Liver (tissue), 9 donors: ENCODE results near the gene OGG1. TPM values are rescaled to one million over a fixed set of nuclear protein-coding genes. Genes with fewer than 3 reads are reported as not detected.

Source experiments
- DNase-seq: peaks from one replicate; pipeline ENCODE4 v3.0.0-alpha.2; 2017; ENCODE audit warnings: low spot score
- H3K27ac ChIP-seq, 2 donors: one replicate each; pipeline ENCODE4 v1.7.0; 2013; ENCODE audit warnings: inconsistent platforms in 2 of 2, low read length in 2 of 2, control low read depth in 1 of 2, low read depth in 1 of 2, mild to moderate bottlenecking in 1 of 2
- H3K27me3 ChIP-seq, 4 donors: one replicate each; pipeline versions ENCODE4 v1.6.1 to v1.7.0; 2013; ENCODE audit warnings: low read length in 3 of 4, inconsistent platforms in 1 of 4, mild to moderate bottlenecking in 1 of 4, moderate library complexity in 1 of 4; ENCODE audit not compliant: control insufficient read depth in 4 of 4, insufficient read depth in 4 of 4
- H3K36me3 ChIP-seq, 4 donors: one replicate each; pipeline versions ENCODE4 v1.6.1 to v1.7.0; 2013; ENCODE audit warnings: low read length in 3 of 4, mild to moderate bottlenecking in 3 of 4, low read depth in 1 of 4, moderate library complexity in 1 of 4; ENCODE audit not compliant: control insufficient read depth in 4 of 4, insufficient read depth in 3 of 4
- H3K4me1 ChIP-seq, 4 donors: one replicate each; pipeline versions ENCODE4 v1.6.1 to v1.7.0; 2013; ENCODE audit warnings: low read length in 3 of 4, mild to moderate bottlenecking in 3 of 4, moderate library complexity in 1 of 4; ENCODE audit not compliant: control insufficient read depth in 4 of 4, insufficient read depth in 4 of 4
- H3K4me3 ChIP-seq, 3 donors: one replicate each; pipeline versions ENCODE4 v1.6.1 to v1.7.0; 2013; ENCODE audit warnings: low read length in 3 of 3, control low read depth in 1 of 3, low read depth in 1 of 3, mild to moderate bottlenecking in 1 of 3
- H3K9ac ChIP-seq, 2 donors: one replicate each; pipeline ENCODE4 v1.7.0; 2013; ENCODE audit warnings: low read length in 2 of 2, mild to moderate bottlenecking in 2 of 2, moderate library complexity in 2 of 2, control low read depth in 1 of 2, low read depth in 1 of 2
- H3K9me3 ChIP-seq, 4 donors: one replicate each; pipeline versions ENCODE4 v1.6.1 to v1.7.0; 2013; ENCODE audit warnings: low read length in 3 of 4; ENCODE audit not compliant: control insufficient read depth in 4 of 4
- ATF3 ChIP-seq: IDR thresholded peaks from 2 replicates; pipeline ENCODE4 v1.6.1; 2016; ENCODE audit warnings: antibody characterized with exemption
- EGR1 ChIP-seq, 2 donors: IDR thresholded peaks; 2 replicates each; pipeline ENCODE4 v1.6.1; 2016 to 2018; ENCODE audit warnings: antibody characterized with exemption in 2 of 2, low read depth in 2 of 2
- FOXA1 ChIP-seq: IDR thresholded peaks from 2 replicates; pipeline ENCODE4 v1.6.1; 2016; ENCODE audit warnings: antibody characterized with exemption
- FOXA2 ChIP-seq: IDR thresholded peaks from 2 replicates; pipeline ENCODE4 v1.6.1; 2016; ENCODE audit warnings: antibody characterized with exemption
- GABPA ChIP-seq, 2 donors: IDR thresholded peaks in 1 of 2; conservative IDR thresholded peaks in 1 of 2; 2 replicates each; pipeline ENCODE4 v1.6.1; 2016; ENCODE audit warnings: antibody characterized with exemption in 2 of 2, mild to moderate bottlenecking in 1 of 2, moderate library complexity in 1 of 2
- HNF4A ChIP-seq, 2 donors: conservative IDR thresholded peaks; 2 replicates each; pipeline ENCODE4 v1.6.1; 2016; ENCODE audit warnings: antibody characterized with exemption in 2 of 2, mild to moderate bottlenecking in 2 of 2
- HNF4G ChIP-seq: IDR thresholded peaks from 2 replicates; pipeline ENCODE4 v1.6.1; 2016; ENCODE audit warnings: antibody characterized with exemption
- JUND ChIP-seq, 2 donors: IDR thresholded peaks; 2 replicates each; pipeline ENCODE4 v1.6.1; 2016; ENCODE audit warnings: antibody characterized with exemption in 2 of 2
- MAX ChIP-seq: IDR thresholded peaks from 2 replicates; pipeline ENCODE4 v1.6.1; 2016; ENCODE audit warnings: antibody characterized with exemption
- NR2F2 ChIP-seq: IDR thresholded peaks from 2 replicates; pipeline ENCODE4 v1.6.1; 2016; ENCODE audit warnings: antibody characterized with exemption
- RAD21 ChIP-seq, 2 donors: IDR thresholded peaks; 2 replicates each; pipeline ENCODE4 v1.6.1; 2016; ENCODE audit warnings: antibody characterized with exemption in 2 of 2, mild to moderate bottlenecking in 2 of 2
- RXRA ChIP-seq, 2 donors: IDR thresholded peaks; 2 replicates each; pipeline ENCODE4 v1.6.1; 2017 to 2018; ENCODE audit warnings: antibody characterized with exemption in 2 of 2, mild to moderate bottlenecking in 1 of 2
- SP1 ChIP-seq: IDR thresholded peaks from 2 replicates; pipeline ENCODE4 v1.6.1; 2018; ENCODE audit warnings: antibody characterized with exemption, mild to moderate bottlenecking
- TAF1 ChIP-seq: conservative IDR thresholded peaks from 2 replicates; pipeline ENCODE4 v1.6.1; 2016; ENCODE audit warnings: antibody characterized with exemption, mild to moderate bottlenecking
- YY1 ChIP-seq: IDR thresholded peaks from 2 replicates; pipeline ENCODE4 v1.6.1; 2016; ENCODE audit warnings: antibody characterized with exemption, mild to moderate bottlenecking
- WGBS: extraction: QIAGEN DNeasy Blood & Tissue Kit; methylation state at CpG from one replicate; pipeline ENCODE4 v1.1.7; 2013; 5-methylcytosine and 5-hydroxymethylcytosine counted together
- polyA plus RNA-seq, 2 donors: library from polyadenylated mRNA; stranded (reverse) in 1 of 2; unstranded in 1 of 2; fragments of 200-250 nt in 1 of 2; fragments of >200 nt in 1 of 2; fragmentation: Nextera tagmentation in 1 of 2; extraction: Ambion mirVana in 1 of 2; gene quantifications; one replicate each; pipeline versions ENCODE4 v1.2.1 to v1.2.3, GENCODE V29; 2013 to 2015
- total RNA-seq, 2 donors: library from RNA; depleted of rRNA; stranded (reverse); fragments of >200 nt; gene quantifications; one replicate each; pipeline ENCODE4 v1.2.3, GENCODE V29; 2014
- TF ChIP-seq, protein P1 (sequence below): fragments of 150-350 bp; IDR thresholded peaks from 2 replicates; pipeline ENCODE4 v1.5.1; 2017; ENCODE audit warnings: improper control_type of control experiment, low read depth, low read length; ENCODE audit not compliant: missing input control
- TF ChIP-seq, protein P2 (sequence below): IDR thresholded peaks from 2 replicates; pipeline ENCODE4 v1.6.1; 2016; ENCODE audit warnings: antibody characterized with exemption, mild to moderate bottlenecking
- donor health status: healthy.
- donor health status: healthy.
- donor health status: healthy.
- donor health status: healthy.
- donor health status: healthy.

Gene OGG1
- total and polyA plus RNA-seq, 4 donors = 8.9 to 19.8 (median 10.0) TPM

- Histone ChIP-seq H3K9ac (no peak overlapping the region), H3K27ac (no peak overlapping the region), H3K27me3 (no peaks in the 10 kb centered on the region), H3K9me3 (no peaks in the 10 kb centered on the region), H3K4me1 (peaks cover 2 to 19% (median 11%) of the 10 kb centered on the region in 4 donors), H3K4me3 (no peak overlapping the region), H3K36me3 (peaks cover 2 to 51% (median 38%) of the 10 kb centered on the region in 4 donors)
- 94% methylated on average over 7 of the region's 7 CpGs for WGBS
- DNase-seq = no peak
- TF ChIP-seq RXRA (IDR thresholded peaks at IDR 0.05) = no peak
- no peak for TF ChIP-seq SP1
- no peak for TF ChIP-seq GABPA (IDR thresholded peaks at IDR 0.05 in 1 of 2, conservative IDR thresholded peaks at IDR 0.05 in 1 of 2)
- TF ChIP-seq, protein P1, sequence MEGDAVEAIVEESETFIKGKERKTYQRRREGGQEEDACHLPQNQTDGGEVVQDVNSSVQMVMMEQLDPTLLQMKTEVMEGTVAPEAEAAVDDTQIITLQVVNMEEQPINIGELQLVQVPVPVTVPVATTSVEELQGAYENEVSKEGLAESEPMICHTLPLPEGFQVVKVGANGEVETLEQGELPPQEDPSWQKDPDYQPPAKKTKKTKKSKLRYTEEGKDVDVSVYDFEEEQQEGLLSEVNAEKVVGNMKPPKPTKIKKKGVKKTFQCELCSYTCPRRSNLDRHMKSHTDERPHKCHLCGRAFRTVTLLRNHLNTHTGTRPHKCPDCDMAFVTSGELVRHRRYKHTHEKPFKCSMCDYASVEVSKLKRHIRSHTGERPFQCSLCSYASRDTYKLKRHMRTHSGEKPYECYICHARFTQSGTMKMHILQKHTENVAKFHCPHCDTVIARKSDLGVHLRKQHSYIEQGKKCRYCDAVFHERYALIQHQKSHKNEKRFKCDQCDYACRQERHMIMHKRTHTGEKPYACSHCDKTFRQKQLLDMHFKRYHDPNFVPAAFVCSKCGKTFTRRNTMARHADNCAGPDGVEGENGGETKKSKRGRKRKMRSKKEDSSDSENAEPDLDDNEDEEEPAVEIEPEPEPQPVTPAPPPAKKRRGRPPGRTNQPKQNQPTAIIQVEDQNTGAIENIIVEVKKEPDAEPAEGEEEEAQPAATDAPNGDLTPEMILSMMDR = no peak
- TF ChIP-seq HNF4G = no peak
- no peak for TF ChIP-seq TAF1
- TF ChIP-seq RAD21 (IDR thresholded peaks at IDR 0.05) = no peak
- TF ChIP-seq YY1 = no peak
- no peak for TF ChIP-seq FOXA1
- no peak for TF ChIP-seq JUND (IDR thresholded peaks at IDR 0.05)
- TF ChIP-seq HNF4A (conservative IDR thresholded peaks at IDR 0.05) = no peak
- TF ChIP-seq, protein P2, sequence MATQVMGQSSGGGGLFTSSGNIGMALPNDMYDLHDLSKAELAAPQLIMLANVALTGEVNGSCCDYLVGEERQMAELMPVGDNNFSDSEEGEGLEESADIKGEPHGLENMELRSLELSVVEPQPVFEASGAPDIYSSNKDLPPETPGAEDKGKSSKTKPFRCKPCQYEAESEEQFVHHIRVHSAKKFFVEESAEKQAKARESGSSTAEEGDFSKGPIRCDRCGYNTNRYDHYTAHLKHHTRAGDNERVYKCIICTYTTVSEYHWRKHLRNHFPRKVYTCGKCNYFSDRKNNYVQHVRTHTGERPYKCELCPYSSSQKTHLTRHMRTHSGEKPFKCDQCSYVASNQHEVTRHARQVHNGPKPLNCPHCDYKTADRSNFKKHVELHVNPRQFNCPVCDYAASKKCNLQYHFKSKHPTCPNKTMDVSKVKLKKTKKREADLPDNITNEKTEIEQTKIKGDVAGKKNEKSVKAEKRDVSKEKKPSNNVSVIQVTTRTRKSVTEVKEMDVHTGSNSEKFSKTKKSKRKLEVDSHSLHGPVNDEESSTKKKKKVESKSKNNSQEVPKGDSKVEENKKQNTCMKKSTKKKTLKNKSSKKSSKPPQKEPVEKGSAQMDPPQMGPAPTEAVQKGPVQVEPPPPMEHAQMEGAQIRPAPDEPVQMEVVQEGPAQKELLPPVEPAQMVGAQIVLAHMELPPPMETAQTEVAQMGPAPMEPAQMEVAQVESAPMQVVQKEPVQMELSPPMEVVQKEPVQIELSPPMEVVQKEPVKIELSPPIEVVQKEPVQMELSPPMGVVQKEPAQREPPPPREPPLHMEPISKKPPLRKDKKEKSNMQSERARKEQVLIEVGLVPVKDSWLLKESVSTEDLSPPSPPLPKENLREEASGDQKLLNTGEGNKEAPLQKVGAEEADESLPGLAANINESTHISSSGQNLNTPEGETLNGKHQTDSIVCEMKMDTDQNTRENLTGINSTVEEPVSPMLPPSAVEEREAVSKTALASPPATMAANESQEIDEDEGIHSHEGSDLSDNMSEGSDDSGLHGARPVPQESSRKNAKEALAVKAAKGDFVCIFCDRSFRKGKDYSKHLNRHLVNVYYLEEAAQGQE = no peak
- no peak for TF ChIP-seq NR2F2
- TF ChIP-seq ATF3 = no peak
- TF ChIP-seq MAX = no peak
- TF ChIP-seq FOXA2 = no peak
These were observed 36.5 kb downstream of the OGG1 start for GRCh38 chr3:9786209-9786739.

- no peak overlapping the region for H3K4me3 ChIP-seq
- no peak overlapping the region for H3K27ac ChIP-seq
- no peak overlapping the region for H3K9ac ChIP-seq
- H3K36me3 ChIP-seq = peaks cover 2 to 51% (median 38%) of the 10 kb centered on the region in 4 donors
- WGBS = 96% methylated on average over 13 of the region's 13 CpGs
- peaks cover 0 to 19% (median 11%) of the 10 kb centered on the region in 4 donors for H3K4me1 ChIP-seq
- H3K9me3 ChIP-seq = no peaks in the 10 kb centered on the region
- TF ChIP-seq SP1 = no peak
- no peak for TF ChIP-seq RXRA (IDR thresholded peaks at IDR 0.05)
- TF ChIP-seq MAX = no peak
- no peak for TF ChIP-seq HNF4A (conservative IDR thresholded peaks at IDR 0.05)
- TF ChIP-seq RAD21 (IDR thresholded peaks at IDR 0.05) = peak in 1 of 2 donors; percentile 12
- no peak for TF ChIP-seq EGR1 (IDR thresholded peaks at IDR 0.05; ENCODE audit: low read depth in 2 of 2)
- TF ChIP-seq YY1 = no peak
- DNase-seq = no peak
- no peaks in the 10 kb centered on the region for H3K27me3 ChIP-seq
These were observed 37.3 kb downstream of the OGG1 start for GRCh38 chr3:9786825-9787669.
